Choroid plexus epithelial cell (primary cell): ENCODE measurements around the gene CIAO2A.

Experiments
- DNase-seq: peaks from one replicate; pipeline ENCODE4 v3.0.0-alpha.2; 2010; ENCODE audit warnings: low read depth
- H3K4me3 ChIP-seq: 2 replicates; pipeline ENCODE4 v1.5.1; 2011; ENCODE audit warnings: low read depth, mild to moderate bottlenecking, control low read depth, low read length, moderate library complexity
- TF ChIP-seq, protein P1 (sequence below): conservative IDR thresholded peaks from 2 replicates; pipeline ENCODE4 v1.5.1; 2011; ENCODE audit warnings: low read depth, mild to moderate bottlenecking, control low read depth, inconsistent platforms, low read length, moderate library complexity

CIAO2A gene, protein sequence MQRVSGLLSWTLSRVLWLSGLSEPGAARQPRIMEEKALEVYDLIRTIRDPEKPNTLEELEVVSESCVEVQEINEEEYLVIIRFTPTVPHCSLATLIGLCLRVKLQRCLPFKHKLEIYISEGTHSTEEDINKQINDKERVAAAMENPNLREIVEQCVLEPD

DNA sequence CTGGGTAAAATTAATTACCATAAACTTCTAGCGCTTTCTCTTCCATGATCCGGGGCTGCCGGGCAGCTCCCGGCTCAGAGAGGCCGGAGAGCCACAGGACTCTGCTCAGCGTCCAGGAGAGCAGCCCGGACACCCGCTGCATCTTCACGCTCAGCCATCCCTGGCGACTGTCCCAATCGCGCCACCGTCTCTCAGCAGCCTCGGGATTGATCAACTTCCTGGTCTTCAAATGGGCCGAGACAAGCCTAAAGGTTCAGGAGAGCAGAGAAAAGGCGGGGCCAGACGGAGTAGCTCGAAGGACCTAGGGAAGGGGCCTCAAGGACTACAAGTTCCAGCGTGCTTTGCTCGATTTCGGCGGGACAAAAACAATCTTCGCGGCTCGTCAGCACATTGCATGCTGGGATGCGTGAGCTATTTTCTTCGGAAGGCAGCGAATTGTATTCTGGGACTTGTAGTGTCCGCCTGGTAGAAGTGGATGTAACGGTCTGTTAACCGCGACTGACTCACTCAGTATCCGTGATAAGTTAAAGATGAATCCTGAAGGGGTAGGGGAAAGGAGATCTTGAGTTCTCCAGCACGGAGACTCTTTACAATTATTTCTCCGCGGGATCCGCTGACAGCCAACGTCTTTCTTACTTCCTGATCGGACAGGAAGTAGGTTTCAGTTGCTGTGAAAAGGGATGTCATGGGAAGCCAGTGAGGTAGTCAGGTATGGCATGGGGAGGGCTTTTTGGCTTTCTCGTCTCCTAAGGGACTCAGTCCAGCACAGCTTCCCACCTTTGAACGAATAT lies at the start of gene CIAO2A:
TSS of gene CIAO2A (minus strand) at position 212 of the 791 bp plus-strand sequence. CDS start at position 142, 70 bp downstream.
- TF ChIP-seq, protein P1, sequence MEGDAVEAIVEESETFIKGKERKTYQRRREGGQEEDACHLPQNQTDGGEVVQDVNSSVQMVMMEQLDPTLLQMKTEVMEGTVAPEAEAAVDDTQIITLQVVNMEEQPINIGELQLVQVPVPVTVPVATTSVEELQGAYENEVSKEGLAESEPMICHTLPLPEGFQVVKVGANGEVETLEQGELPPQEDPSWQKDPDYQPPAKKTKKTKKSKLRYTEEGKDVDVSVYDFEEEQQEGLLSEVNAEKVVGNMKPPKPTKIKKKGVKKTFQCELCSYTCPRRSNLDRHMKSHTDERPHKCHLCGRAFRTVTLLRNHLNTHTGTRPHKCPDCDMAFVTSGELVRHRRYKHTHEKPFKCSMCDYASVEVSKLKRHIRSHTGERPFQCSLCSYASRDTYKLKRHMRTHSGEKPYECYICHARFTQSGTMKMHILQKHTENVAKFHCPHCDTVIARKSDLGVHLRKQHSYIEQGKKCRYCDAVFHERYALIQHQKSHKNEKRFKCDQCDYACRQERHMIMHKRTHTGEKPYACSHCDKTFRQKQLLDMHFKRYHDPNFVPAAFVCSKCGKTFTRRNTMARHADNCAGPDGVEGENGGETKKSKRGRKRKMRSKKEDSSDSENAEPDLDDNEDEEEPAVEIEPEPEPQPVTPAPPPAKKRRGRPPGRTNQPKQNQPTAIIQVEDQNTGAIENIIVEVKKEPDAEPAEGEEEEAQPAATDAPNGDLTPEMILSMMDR: no peak
- H3K4me3 ChIP-seq: peak within 1 kb of the TSS; percentile 87
- DNase-seq: peak; percentile 99

DNA sequence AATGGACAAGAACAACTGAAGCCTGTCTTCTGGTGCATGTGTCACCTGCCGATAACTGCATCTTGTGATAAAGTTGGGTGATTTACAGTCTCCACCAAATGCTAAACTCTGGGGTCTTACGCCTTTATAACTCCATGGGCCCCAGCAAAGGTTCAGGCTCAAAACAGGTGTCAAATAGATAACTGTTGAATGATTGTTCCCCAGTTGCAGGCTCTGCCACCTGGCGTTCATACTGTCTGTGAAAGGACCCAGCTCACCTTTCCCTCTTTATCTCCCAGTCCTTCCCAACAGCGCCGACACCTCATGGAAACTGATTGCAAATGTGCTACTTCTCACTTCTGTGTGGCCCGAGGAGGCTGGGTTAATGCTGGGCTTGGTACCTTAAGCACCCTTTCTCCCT lies 49.6 kb upstream of the CIAO2A start:
- TF ChIP-seq, protein P1: no peak
- no peak overlapping the region for H3K4me3 ChIP-seq

DNA sequence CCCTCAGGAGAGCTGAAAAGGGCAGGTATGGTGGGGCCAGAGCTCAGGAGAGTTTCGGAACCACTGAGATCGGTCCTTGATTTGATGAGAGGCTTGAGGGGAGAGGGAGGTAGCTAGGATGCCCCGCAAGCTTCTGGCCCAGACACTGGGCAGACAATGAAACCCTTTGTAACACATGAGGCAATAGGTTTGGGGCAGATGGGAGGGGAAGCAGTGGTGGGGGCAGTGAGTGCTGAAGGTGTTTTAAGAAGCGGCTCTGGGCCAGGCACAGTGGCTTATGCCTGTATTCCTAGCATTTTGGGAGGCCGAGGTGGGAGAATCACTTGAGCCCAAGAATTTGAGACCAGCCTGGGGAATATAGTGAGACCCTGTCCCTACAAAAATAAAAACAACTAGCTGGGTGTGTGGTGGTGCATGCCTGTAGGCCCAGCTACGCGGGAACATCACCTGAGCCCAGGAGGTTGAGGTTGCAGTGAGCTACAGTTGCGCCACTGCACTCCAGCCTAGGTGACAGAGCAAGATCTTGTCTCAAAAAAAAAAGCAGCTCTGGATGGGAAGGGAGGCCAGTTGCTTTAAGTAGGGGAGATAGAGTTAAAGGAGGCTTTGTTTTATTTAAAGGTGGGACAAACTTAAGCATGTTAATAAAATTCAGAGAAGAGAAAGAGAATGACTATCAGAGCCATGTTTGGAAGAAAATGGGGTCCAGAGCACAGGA lies 48.3 kb upstream of the CIAO2A start:
- TF ChIP-seq, protein P1: no peak
- DNase-seq: no peak
- H3K4me3 ChIP-seq: no peak overlapping the region

More for the DNA sequence above, 49.6 kb upstream of the CIAO2A start:
- DNase-seq: no peak

DNA sequence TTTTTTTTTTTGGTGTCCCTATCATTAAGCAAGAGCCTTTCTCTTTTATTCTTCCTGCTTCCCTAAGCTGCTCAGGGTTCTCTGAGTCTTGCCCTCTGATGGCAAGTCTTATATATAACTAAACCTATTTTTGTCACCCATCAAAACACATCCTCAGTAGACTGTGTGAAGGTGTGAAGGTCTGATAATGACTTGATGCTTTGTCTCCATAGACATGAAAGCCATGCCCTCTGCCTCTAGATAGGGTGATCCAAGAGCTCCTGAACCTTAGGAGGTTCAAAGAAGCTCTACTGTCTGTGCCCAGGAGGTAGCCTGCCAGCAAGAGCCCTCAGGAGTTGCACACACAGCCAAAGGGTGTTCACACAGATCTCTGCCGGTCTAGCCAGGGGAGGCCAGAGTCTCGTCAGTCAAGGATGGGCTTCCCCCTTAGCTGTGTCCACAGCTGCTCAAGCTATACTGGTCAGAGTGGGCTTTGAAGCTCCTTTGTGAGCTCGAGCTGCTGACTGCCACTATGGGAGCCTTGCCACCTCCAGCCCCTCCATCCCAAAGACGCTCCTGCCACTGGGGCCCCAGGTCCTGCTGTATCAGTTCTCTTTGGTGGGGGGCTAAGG lies 44.8 kb upstream of the CIAO2A start:
- no peak overlapping the region for H3K4me3 ChIP-seq
- TF ChIP-seq, protein P1: no peak
- no peak for DNase-seq

DNA sequence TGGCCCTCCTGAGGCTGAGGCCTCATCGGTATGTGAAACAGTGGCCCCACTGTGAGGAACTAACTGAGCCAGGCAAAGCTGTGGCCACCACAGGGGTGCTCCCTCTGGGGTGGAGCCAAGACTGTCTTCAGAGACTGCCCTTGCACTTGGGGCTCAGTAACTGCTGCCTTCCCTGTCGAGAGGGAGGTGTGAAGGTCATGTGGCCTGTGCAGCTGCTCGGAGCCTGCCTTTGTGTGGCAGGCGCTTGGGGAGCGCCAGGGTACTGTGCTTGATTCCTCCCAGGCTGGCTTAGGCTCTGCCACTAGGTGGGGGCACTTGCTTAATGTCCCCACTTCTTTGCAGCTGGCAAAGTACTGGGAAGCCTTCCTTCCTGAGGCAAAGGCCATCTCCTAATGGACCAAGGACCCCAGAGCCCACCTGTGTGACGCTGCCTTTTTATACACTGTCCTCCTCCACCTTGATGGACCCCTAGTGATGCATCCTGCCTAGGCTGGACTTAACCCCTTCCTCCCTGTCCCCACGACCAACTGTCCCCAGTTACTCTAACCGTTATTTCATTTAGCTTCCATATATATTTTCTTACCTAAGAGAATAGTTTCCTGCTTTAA lies 43.7 kb upstream of the CIAO2A start:
- TF ChIP-seq, protein P1: peak; percentile 32
- peak; percentile 45 for DNase-seq
- no peak overlapping the region for H3K4me3 ChIP-seq

DNA sequence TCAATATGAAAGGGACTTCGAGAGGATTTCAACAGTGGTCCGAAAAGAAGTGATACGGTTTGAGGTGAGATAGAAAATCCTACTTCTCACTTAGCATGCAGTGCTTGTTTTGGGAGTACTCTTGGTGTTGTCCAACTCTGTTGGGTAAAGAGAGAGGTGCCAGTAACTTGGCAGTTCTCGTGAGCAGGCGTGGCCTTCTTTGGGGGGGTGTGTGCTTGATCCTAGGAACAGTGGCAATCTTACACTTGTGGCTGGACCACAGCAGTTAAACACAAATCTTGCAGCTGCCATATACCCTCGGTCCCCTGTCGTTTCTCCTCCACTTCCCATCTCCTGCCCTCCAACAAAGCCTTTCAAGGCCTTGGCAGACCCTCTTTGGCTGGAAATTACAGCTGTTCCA lies 42.7 kb upstream of the CIAO2A start:
- TF ChIP-seq, protein P1: no peak
- H3K4me3 ChIP-seq: no peak overlapping the region
- DNase-seq: no peak
